ENCODE data around the gene ARV1. TPM values are rescaled to one million over a fixed set of nuclear protein-coding genes. Genes with fewer than 3 reads are reported as not detected.
"Not testable (repeated sequence)": the region's sequence is repeated elsewhere in the genome, so short reads cannot be mapped to it uniquely, and the experiment has no call there.

ARV1 gene
- total RNA-seq, 1 donor from 2014 or later = 12.9 TPM

- DNase-seq (ENCODE audit: low spot score) = no peak
Measured at GRCh38 chr1:231016966-231017365, 38.1 kb downstream of the ARV1 start.

GRCh38 chr1:231019711-231020110, 40.8 kb downstream of the ARV1 start:
- no peak for DNase-seq (ENCODE audit: low spot score)

GRCh38 chr1:231020139-231020601, 41.3 kb downstream of the ARV1 start:
- DNase-seq (ENCODE audit: low spot score) = no peak

- DNase-seq (ENCODE audit: low spot score) = no peak
Measured at GRCh38 chr1:231020816-231021215, 41.9 kb downstream of the ARV1 start.

DNA sequence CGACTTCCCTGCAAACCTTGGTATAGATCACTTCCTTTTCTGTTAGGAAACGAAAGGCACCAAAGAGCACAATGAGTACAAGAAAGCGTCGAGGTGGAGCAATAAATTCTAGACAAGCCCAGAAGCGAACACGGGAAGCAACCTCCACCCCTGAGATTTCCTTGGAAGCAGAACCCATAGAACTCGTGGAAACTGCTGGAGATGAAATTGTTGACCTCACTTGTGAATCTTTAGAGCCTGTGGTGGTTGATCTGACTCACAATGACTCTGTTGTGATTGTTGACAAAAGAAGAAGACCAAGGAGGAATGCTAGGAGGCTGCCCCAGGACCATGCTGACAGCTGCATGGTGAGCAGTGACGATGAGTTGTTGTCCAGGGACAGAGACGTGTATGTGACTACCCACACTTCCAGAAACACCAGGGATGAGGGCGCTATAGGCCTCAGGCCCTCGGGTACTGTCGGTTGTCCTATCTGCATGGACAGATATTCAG, 42.7 kb downstream of the ARV1 start:
- no peak for DNase-seq (ENCODE audit: low spot score)

DNA sequence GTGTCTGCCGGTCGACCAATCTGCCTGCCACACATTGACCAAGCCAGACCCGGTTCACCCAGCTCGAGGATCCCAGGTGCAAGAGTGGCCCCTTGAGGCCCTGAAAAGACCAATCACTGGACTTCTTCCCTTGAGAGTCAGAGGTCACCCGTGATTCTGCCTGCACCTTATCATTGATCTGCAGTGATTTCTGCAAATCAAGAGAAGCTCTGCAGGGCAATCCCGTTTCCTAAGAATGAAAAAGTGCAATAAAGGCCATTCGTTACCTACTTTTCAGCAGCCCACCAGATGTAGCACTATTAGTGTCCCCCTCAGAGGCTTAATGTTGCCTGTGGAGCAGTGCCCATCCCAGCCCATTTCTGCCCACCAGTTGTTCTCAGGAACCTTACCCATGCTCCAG, 43.6 kb downstream of the ARV1 start:
- DNase-seq (ENCODE audit: low spot score) = not testable (repeated sequence)

DNA sequence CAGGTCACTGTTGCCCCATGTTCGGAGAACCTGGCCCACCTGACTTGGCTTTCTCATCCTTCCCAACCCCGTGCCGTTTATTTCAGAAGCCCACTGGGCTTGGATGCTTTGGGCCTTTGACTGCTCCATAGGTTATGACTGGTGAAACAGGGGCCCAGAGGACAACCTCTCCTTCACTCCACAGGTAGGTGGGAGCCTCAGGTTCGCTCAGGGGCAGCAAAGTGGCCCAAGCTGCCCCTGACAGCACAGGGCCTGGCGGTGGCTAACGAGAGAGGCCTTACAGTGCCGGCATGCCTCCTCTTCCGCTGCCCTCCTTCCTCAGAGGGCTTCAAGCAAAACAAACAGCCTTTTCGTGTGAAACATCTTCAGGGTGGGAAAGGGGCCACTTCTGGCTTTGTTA, 44.3 kb downstream of the ARV1 start:
- DNase-seq (ENCODE audit: low spot score) = no peak

GRCh38 chr1:231026576-231026975, 47.7 kb downstream of the ARV1 start:
- no peak for DNase-seq (ENCODE audit: low spot score)

DNA sequence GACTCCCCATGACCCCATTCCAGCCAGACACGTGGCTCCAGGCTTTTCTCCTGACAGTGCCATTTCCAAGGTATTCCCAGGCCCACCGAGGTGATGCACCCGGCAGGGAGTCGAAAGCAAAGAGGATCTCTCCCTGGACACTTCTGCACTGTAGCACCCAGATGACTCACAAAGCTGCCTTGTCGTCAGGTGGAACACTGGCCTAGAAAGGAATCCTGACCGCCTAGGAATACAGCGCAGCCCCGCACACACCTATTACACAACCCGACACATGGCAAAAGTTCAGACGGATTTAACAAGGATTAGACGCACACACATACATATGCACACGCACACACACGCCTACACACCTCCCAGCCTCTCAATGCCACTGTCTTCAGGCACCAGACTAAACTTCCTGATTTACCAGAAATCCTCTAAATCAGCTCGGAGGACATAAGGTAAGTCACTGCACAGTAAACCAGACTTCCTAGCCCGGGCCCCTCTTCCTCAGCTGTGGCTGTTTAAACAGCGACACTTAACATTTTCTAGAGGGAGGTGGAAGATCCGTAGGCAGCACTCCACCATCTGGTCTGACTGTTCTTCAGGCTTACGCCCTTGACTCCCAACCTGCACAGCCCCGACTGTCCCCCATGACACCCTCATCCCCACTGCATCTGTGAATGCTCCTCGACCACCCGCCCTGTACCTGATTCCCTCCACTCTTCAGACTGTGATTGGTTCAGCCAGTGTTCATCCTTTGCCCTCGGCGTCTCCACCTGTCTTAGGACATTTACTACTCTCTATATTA, 48.4 kb downstream of the ARV1 start:
- no peak for DNase-seq (ENCODE audit: low spot score)

DNA sequence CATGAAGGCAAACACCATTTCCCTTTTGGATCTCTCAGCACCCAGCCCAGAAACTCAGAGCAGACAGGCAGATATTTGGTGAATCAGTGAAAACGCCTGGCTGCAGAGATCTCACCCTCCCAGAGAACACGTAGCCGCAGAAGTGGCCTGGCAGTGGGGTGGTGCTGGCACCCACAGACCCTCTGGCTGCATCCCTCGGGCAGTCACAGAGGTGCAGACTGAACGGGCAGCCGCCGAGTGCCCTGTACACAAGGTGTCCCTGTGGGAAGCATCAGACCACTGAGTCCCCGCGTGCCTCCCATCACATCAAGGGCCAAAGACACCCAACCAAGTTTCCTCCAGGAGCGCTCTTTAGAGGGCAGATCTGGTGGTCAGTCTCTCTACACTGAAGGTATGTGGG, 49.1 kb downstream of the ARV1 start:
- DNase-seq (ENCODE audit: low spot score) = no peak

DNA sequence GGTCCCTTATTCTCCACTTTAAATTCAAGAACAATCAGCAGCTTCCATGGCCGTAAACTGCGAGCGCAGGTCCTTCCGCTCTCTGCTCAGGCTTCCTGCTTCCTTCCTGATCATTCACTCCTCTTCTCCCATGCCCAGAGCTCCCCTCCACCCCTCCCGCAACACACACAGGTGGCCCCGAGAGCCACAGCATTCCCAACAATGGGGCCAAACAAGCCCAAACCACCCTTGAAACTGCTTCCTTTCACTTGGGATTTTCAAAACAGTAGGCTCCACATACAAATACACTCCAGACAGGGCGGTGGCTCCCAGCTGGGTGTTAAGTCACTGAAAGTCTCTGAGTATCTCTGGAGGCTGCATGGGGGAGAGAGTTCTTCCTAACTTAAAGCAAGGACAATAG, 49.8 kb downstream of the ARV1 start:
- DNase-seq (ENCODE audit: low spot score) = no peak

GRCh38 chr1:231029247-231029646, 50.4 kb downstream of the ARV1 start:
- DNase-seq (ENCODE audit: low spot score) = not testable (repeated sequence)

DNA sequence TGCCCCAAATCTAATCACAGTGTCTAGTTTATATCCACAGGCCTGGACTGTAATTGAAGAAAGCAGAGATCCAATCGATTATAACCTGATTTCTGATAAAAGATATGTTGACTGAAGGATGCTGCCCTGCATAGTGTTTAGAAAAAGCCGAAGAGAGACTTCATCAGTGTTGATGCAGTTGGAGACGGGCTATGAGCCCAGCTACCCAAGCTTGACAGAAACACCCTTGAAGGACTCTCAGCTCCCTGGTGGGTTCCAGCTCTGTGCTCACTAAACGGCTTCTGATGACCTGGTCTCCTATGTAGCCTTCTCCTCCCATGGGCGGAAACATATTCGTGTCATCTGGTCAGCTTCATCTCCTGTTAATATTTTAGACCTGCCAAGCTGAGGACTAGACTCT, 50.9 kb downstream of the ARV1 start:
- DNase-seq (ENCODE audit: low spot score) = no peak

DNA sequence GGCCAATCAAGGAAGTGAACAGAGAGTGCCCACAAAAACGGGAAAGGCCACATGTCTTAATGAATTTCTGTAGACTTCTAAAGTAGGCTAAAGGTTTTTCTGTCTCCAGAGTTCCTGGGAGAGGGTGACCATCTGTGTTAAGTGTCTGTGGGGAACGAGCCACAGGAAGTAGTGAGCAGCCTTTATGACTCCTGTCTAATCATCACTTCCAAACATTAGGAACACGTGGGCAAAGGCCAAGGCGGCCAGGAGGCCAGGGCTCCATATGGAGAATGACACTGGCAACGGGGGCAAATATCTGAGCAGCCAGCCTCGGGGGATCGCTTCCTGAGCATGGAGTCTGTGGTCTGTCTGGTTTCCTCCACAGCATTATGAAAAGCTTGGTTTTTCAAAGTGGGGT, 54.1 kb downstream of the ARV1 start:
- DNase-seq (ENCODE audit: low spot score) = no peak

- no peak for DNase-seq (ENCODE audit: low spot score)
Measured at GRCh38 chr1:231035799-231036198, 56.9 kb downstream of the ARV1 start.

GRCh38 chr1:231036416-231036815, 57.5 kb downstream of the ARV1 start:
- DNase-seq (ENCODE audit: low spot score) = no peak

DNA sequence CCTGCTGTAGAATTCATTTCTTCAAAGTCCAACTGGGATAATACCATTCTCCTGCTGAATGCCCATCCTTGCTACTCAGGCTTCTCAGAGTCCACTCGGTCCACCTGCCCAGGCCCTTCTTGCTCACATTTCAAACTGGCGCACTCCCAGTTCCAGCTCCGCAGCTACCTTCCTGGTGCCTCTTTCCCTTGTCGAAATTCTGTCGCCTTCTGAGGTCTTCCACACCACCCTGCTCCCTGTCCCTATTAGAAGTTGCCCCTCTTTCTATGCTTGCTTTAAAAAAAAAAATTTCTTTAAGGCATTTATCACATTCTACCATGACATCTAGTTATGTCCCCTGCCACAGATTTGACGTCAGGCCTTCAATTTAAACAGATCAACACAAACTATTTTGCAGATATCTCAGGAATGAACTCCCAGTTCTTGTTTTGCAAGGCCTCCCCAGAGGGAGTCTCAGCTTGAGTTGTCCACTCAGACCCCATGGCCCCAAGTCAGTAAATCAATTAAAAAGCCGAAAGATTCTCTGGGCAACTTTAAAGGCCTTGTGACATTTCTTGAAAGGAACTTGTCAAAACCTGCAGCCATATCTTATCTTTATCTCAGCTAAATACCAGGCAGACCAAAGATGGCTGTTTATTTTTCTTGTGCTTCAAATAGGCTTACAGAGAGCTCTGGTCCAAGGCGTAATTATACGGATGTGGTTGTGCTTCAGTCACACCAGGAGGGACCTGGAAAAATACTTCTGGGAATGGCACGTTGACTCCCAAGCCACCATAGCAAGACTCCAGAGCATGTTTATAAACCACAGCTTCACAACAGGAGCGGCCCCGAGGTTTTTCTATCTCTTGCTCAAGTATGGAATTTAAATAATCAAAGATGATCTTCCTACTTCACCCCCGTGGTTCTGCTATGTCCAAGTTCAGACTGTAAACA, 59.0 kb downstream of the ARV1 start:
- DNase-seq (ENCODE audit: low spot score) = no peak

- peak; percentile 90 for DNase-seq (ENCODE audit: low spot score)
Measured at GRCh38 chr1:231039161-231040018, 60.5 kb downstream of the ARV1 start.

DNA sequence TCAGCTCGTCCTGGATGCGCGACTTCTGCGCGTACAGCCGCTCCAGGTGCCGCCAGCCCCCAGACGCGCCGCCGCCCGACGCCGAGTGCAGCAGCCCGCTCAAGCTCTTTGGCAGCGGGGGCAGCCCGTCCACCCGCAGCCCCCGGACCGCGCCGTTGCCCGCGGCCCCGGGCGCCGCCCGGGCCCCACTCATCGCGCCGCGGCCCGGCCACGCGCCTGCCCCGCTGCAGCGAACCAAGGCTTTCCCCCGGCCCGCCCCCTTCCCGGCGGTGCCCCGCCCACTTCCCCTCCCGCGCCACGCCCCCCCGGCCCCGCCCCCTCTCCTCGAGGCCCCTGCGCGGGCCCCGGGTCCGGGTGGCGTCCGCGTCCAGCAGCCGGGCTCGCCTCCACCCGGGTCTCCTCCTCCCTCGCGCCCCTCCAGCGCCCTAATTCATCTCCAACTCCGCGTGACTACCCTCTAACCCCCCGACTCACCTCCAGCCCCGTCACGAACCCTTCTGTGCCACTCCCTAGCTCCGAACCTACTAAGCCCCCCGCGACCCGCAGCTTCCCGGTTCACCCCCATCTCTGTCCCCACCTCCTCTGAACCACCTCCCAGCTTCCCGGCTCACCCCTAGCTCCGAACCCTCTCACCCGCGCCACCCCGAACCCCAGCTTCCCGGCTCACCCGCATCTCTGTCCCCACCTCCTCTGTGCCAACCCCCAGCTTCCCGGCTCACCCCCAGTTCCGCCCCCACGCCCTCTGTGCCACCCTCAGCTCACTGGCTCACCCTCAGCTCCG, 61.3 kb downstream of the ARV1 start, which contains the start of gene FAM89A:
Gene FAM89A (minus strand): TSS at position 236 of the 781 bp plus-strand sequence. CDS start 43 bp downstream, at position 193.
- peak; percentile 90 for DNase-seq (ENCODE audit: low spot score)
